ENCODE results near the gene HS6ST3.

The HS6ST3 gene

DNA sequence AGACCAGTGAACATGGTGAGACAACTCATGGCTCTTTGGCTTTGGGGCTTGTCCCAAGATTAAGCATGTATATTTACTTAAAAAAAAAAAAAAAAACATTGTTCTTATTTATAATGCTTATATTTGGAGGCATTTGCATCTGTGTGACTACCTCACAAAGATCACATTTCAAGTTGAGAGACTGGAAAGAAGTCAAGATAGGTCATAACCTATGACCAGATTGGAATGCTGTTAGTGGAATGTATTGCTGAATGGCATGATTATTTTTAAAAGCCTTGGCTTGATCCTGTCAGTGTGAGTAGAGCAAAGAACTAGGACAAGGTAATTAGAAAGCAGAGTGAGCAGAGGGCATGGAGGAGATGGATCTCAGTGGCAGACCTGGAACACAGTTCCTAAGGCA, 689.8 kb downstream of the HS6ST3 start:
- DNase-seq (ENCODE audit: low spot score) (no peak), ATAC-seq (ENCODE audit: low read depth) (no peak)
- Histone ChIP-seq H3K9me3 (ENCODE audit: severe bottlenecking) (no peaks in the 10 kb centered on the region), H3K36me3 (ENCODE audit: low read depth) (no peaks in the 10 kb centered on the region), H3K4me3 (ENCODE audit: severe bottlenecking) (no peak overlapping the region), H3K4me1 (ENCODE audit: insufficient read depth, poor library complexity, severe bottlenecking) (no peaks in the 10 kb centered on the region), H3K27ac (ENCODE audit: poor library complexity, severe bottlenecking) (no peak overlapping the region), H3K27me3 (ENCODE audit: insufficient read depth, poor library complexity, severe bottlenecking) (no peaks in the 10 kb centered on the region)
- TF ChIP-seq, protein P1, sequence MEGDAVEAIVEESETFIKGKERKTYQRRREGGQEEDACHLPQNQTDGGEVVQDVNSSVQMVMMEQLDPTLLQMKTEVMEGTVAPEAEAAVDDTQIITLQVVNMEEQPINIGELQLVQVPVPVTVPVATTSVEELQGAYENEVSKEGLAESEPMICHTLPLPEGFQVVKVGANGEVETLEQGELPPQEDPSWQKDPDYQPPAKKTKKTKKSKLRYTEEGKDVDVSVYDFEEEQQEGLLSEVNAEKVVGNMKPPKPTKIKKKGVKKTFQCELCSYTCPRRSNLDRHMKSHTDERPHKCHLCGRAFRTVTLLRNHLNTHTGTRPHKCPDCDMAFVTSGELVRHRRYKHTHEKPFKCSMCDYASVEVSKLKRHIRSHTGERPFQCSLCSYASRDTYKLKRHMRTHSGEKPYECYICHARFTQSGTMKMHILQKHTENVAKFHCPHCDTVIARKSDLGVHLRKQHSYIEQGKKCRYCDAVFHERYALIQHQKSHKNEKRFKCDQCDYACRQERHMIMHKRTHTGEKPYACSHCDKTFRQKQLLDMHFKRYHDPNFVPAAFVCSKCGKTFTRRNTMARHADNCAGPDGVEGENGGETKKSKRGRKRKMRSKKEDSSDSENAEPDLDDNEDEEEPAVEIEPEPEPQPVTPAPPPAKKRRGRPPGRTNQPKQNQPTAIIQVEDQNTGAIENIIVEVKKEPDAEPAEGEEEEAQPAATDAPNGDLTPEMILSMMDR (IDR thresholded peaks at IDR 0.05; ENCODE audit: poor library complexity, severe bottlenecking) = no peak

DNA sequence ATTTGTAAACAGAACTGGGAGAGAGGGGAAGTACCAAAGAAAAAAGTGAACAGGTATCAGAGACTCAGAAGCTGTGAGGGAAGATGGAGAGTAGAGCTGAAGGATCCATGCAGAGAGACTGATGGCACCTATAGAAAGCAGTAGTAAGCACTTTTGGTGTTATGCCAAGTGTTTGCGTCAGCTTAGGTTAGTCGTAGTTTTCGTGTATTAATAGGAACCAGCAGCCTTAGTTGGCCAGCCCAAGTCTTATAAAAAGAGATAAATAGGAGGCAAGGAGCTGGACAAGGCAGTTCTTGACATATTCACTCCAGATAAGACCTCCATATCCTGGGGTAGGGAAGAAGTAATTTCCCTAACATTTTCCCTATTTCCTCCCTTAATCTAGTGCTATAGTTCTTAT, 690.2 kb downstream of the HS6ST3 start:
- Histone ChIP-seq H3K36me3 (ENCODE audit: low read depth) (no peaks in the 10 kb centered on the region), H3K27ac (ENCODE audit: poor library complexity, severe bottlenecking) (no peak overlapping the region), H3K4me3 (ENCODE audit: severe bottlenecking) (no peak overlapping the region), H3K9me3 (ENCODE audit: severe bottlenecking) (no peaks in the 10 kb centered on the region), H3K4me1 (ENCODE audit: insufficient read depth, poor library complexity, severe bottlenecking) (no peaks in the 10 kb centered on the region), H3K27me3 (ENCODE audit: insufficient read depth, poor library complexity, severe bottlenecking) (no peaks in the 10 kb centered on the region)
- ATAC-seq (ENCODE audit: low read depth) (no peak), DNase-seq (ENCODE audit: low spot score) (no peak)
- TF ChIP-seq, protein P1 (IDR thresholded peaks at IDR 0.05; ENCODE audit: poor library complexity, severe bottlenecking) = no peak

DNA sequence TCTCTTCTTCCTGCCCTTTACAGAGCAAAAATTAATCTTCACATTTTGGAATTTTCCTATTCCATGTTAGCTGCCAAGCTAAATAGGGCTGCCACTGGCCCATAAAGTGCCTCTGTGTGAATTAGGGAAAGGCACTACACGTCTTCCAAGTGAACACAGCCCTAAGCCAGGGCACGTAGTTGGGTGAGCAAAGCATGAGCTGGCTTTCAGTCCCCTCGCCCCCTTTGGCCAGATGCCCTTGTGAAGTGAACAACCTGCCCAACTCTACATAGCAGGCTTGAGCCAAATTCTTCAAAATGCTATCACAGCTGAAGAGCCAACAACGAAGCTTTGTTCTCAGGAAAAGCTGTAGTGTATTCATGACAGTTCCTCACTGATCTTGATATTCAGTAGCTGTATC, 691.2 kb downstream of the HS6ST3 start:
- no peak overlapping the region for H3K4me3 ChIP-seq (ENCODE audit: severe bottlenecking)
- no peaks in the 10 kb centered on the region for H3K36me3 ChIP-seq (ENCODE audit: low read depth)
- no peaks in the 10 kb centered on the region for H3K4me1 ChIP-seq (ENCODE audit: insufficient read depth, poor library complexity, severe bottlenecking)
- no peaks in the 10 kb centered on the region for H3K27me3 ChIP-seq (ENCODE audit: insufficient read depth, poor library complexity, severe bottlenecking)
- H3K9me3 ChIP-seq (ENCODE audit: severe bottlenecking) = no peaks in the 10 kb centered on the region
- TF ChIP-seq, protein P1 (IDR thresholded peaks at IDR 0.05; ENCODE audit: poor library complexity, severe bottlenecking) = no peak
- ATAC-seq (ENCODE audit: low read depth) = no peak; the same call in 2 of the 3 replicates
- no peak overlapping the region for H3K27ac ChIP-seq (ENCODE audit: poor library complexity, severe bottlenecking)
- DNase-seq (ENCODE audit: low spot score) = no peak

DNA sequence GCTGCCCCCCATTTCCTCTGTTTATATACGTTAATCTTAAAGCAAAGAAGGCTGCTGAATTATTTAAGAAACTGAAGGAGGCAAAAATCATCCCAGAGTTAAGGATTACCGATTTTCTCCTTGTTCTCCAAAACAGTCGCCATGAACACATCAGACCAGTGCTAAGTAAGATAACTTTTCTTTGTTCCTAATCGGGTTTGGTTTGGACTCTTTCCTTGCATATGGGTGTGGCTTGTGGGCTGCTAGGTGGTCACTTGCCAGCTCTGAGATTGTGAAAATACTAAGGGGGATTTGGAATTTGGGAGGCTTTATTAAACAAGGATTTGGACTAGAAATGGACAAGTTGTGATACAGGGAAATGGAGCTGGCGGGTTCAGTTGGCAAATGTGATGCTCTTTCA, 692.3 kb downstream of the HS6ST3 start:
- no peak overlapping the region for H3K4me3 ChIP-seq (ENCODE audit: severe bottlenecking)
- no peaks in the 10 kb centered on the region for H3K4me1 ChIP-seq (ENCODE audit: insufficient read depth, poor library complexity, severe bottlenecking)
- no peaks in the 10 kb centered on the region for H3K9me3 ChIP-seq (ENCODE audit: severe bottlenecking)
- no peak for ATAC-seq (ENCODE audit: low read depth)
- H3K27me3 ChIP-seq (ENCODE audit: insufficient read depth, poor library complexity, severe bottlenecking) = no peaks in the 10 kb centered on the region
- no peaks in the 10 kb centered on the region for H3K36me3 ChIP-seq (ENCODE audit: low read depth)
- TF ChIP-seq, protein P1 (IDR thresholded peaks at IDR 0.05; ENCODE audit: poor library complexity, severe bottlenecking) = no peak
- H3K27ac ChIP-seq (ENCODE audit: poor library complexity, severe bottlenecking) = no peak overlapping the region
- DNase-seq (ENCODE audit: low spot score) = no peak

DNA sequence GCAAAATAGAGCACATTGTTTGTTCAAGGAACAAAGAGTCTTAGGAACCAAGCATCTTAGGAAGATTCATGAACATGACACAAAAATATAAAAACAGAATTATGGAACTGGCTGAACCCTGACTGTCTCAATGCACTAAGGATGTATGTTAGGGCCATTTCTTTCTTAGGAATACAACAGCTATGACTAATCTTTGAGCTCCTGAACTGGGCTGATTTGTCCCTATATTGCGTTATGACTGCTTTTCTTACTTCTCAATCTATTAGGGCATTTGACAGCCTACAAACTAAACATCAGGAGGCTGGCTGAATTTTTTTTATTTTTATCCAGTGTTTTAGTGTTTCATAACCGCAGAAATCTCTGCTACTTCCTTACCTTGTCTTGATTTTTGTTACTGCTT, 693.1 kb downstream of the HS6ST3 start:
- Histone ChIP-seq H3K36me3 (ENCODE audit: low read depth) (no peaks in the 10 kb centered on the region), H3K27me3 (ENCODE audit: insufficient read depth, poor library complexity, severe bottlenecking) (no peaks in the 10 kb centered on the region), H3K4me3 (ENCODE audit: severe bottlenecking) (no peak overlapping the region), H3K4me1 (ENCODE audit: insufficient read depth, poor library complexity, severe bottlenecking) (no peaks in the 10 kb centered on the region), H3K9me3 (ENCODE audit: severe bottlenecking) (no peaks in the 10 kb centered on the region), H3K27ac (ENCODE audit: poor library complexity, severe bottlenecking) (no peak overlapping the region)
- ATAC-seq (ENCODE audit: low read depth) = no peak
- TF ChIP-seq, protein P1 (IDR thresholded peaks at IDR 0.05; ENCODE audit: poor library complexity, severe bottlenecking) = no peak
- DNase-seq (ENCODE audit: low spot score) = no peak
